K562 (cell line): ENCODE data around the gene ZNRF2. TPM values are rescaled to one million over a fixed set of nuclear protein-coding genes. Genes with fewer than 3 reads are reported as not detected.
A peak's percentile ranks its signal among the peaks of the same experiment; 100 is the strongest.

ENCODE experiments used
- microRNA counts: library from miRNA; unstranded; fragments of <30 nt; microRNA quantifications from one replicate; lab custom pipeline; 2016
- microRNA-seq: library from miRNA; unstranded; fragments of <30 nt; microRNA quantifications from one replicate; pipeline ENCODE4, GENCODE V29; 2018; ENCODE audit warnings: borderline microRNAs expressed
- polyA plus RNA-seq, 8 experiments: library from polyadenylated mRNA; depleted of rRNA in 4 of 8; stranded (reverse) in 5 of 8; unstranded in 3 of 8; fragments of >200 nt; fragmentation: Nextera tagmentation in 2 of 8; fragmentation: Illumina TruSeq in 1 of 8; extraction: Ambion mirVana in 2 of 8; extraction: Trizol in 1 of 8; gene quantifications; 2 replicates each; pipeline versions ENCODE4 v1.2.1 to v1.2.3, GENCODE V29; 2011 to 2014; ENCODE audit warnings: inconsistent platforms in 1 of 8, missing spikeins in 1 of 8
- small RNA-seq: library from RNA; depleted of rRNA; stranded (forward); fragments of <200 nt; gene quantifications from one replicate; pipeline ENCODE3, GENCODE V24; 2014
- total RNA-seq, 7 experiments: library from RNA; depleted of rRNA in 6 of 7; stranded (reverse); fragments of >200 nt in 6 of 7; fragmentation: Illumina TruSeq in 2 of 7; extraction: Trizol in 2 of 7; gene quantifications; 2 replicates each; pipeline versions ENCODE4 v1.2.1 to v1.2.3, GENCODE V29; 2011 to 2021; ENCODE audit warnings: low replicate concordance in 1 of 7

Gene ZNRF2
- total and polyA plus RNA-seq, 9 of the 15 experiments (the other 6 are each of a cell fraction or from before 2014, with no cell fraction given), result 1.1 to 13.9 (median 5.5) TPM

MicroRNAs encoded within 50 kb of the gene (microRNA counts, 767-probe panel; counts per million panel counts)
- 1,779 counts per million, percentile 46 among the panel's probes with 10 or more counts for microRNA hsa-miR-550a-5p (lab: Ali Mortazavi, UCI)
- microRNA hsa-miR-550b-3p (lab: Ali Mortazavi, UCI), result 2,226 counts per million, percentile 56 among the panel's probes with 10 or more counts

Small RNAs within 50 kb of the gene (microRNA-seq; reads per million reads assigned to microRNA genes)
- gene MIR550A1 (not detected), gene MIR550B1 (not detected)

Small RNAs within 50 kb of the gene (small RNA-seq; reads per million reads assigned to genes)
- not detected for gene MIR550A1

Other genes with a start within 250 kb of the ZNRF2 start
- 8.8 and 10.0 TPM in 2 replicates for gene MTURN, start 149.6 kb upstream of the ZNRF2 start, total RNA-seq (2014; rRNA removed)
- 6.4 and 7.8 TPM in 2 replicates for gene MTURN, start 149.6 kb upstream of the ZNRF2 start, total RNA-seq (2014; rRNA removed; fragmentation: Illumina TruSeq; extraction: Trizol)
- gene MTURN, start 149.6 kb upstream of the ZNRF2 start, total RNA-seq (2015; rRNA removed; fragmentation: Illumina TruSeq; extraction: Trizol), result 1.4 and 1.6 TPM in 2 replicates
- 5.0 and 7.7 TPM in 2 replicates for gene MTURN, start 149.6 kb upstream of the ZNRF2 start, total RNA-seq (2021)
- gene MTURN, start 149.6 kb upstream of the ZNRF2 start, polyA plus RNA-seq (2011; rRNA removed), result 9.2 and 14.8 TPM in 2 replicates
- gene MTURN, start 149.6 kb upstream of the ZNRF2 start, polyA plus RNA-seq (2014; fragmentation: Illumina TruSeq; extraction: Trizol), result 5.3 TPM in 2 replicates
- gene MTURN, start 149.6 kb upstream of the ZNRF2 start, polyA plus RNA-seq (2014; fragmentation: Nextera tagmentation; extraction: Ambion mirVana), result 1 to 10 TPM in 1 of 2 experiments, under 1 TPM in 1; 0.94 to 1.0 TPM
- gene MTURN, start 149.6 kb upstream of the ZNRF2 start, polyA plus RNA-seq (2014; rRNA removed), result 6.5 and 8.0 TPM in 2 replicates
- 3.7 and 3.9 TPM in 2 replicates for gene NOD1, start 194.2 kb downstream of the ZNRF2 start, total RNA-seq (2014; rRNA removed)
- 4.4 and 4.5 TPM in 2 replicates for gene NOD1, start 194.2 kb downstream of the ZNRF2 start, total RNA-seq (2014; rRNA removed; fragmentation: Illumina TruSeq; extraction: Trizol)
- gene NOD1, start 194.2 kb downstream of the ZNRF2 start, total RNA-seq (2015; rRNA removed; fragmentation: Illumina TruSeq; extraction: Trizol), result 4.7 and 5.3 TPM in 2 replicates
- 6.6 and 7.1 TPM in 2 replicates for gene NOD1, start 194.2 kb downstream of the ZNRF2 start, total RNA-seq (2021)
- 4.8 and 5.2 TPM in 2 replicates for gene NOD1, start 194.2 kb downstream of the ZNRF2 start, polyA plus RNA-seq (2011; rRNA removed)
- gene NOD1, start 194.2 kb downstream of the ZNRF2 start, polyA plus RNA-seq (2014; fragmentation: Illumina TruSeq; extraction: Trizol), result 4.2 and 4.8 TPM in 2 replicates
- gene NOD1, start 194.2 kb downstream of the ZNRF2 start, polyA plus RNA-seq (2014; fragmentation: Nextera tagmentation; extraction: Ambion mirVana), result 1 to 10 TPM in 1 of 2 experiments, under 1 TPM in 1; 0.34 to 1.1 TPM
- gene NOD1, start 194.2 kb downstream of the ZNRF2 start, polyA plus RNA-seq (2014; rRNA removed), result 5.6 and 5.9 TPM in 2 replicates
- 109 and 110 TPM in 2 replicates for gene GGCT, start 220.2 kb downstream of the ZNRF2 start, total RNA-seq (2014; rRNA removed)
- 157 and 168 TPM in 2 replicates for gene GGCT, start 220.2 kb downstream of the ZNRF2 start, total RNA-seq (2014; rRNA removed; fragmentation: Illumina TruSeq; extraction: Trizol)
- gene GGCT, start 220.2 kb downstream of the ZNRF2 start, total RNA-seq (2015; rRNA removed; fragmentation: Illumina TruSeq; extraction: Trizol), result 119 and 136 TPM in 2 replicates
- gene GGCT, start 220.2 kb downstream of the ZNRF2 start, total RNA-seq (2021), result 97.1 and 98.3 TPM in 2 replicates
- 58.6 and 79.0 TPM in 2 replicates for gene GGCT, start 220.2 kb downstream of the ZNRF2 start, polyA plus RNA-seq (2011; rRNA removed)
- gene GGCT, start 220.2 kb downstream of the ZNRF2 start, polyA plus RNA-seq (2014; fragmentation: Illumina TruSeq; extraction: Trizol), result 127 and 133 TPM in 2 replicates
- 100 to 1,000 TPM; 285 to 349 TPM for gene GGCT, start 220.2 kb downstream of the ZNRF2 start, polyA plus RNA-seq (2014; fragmentation: Nextera tagmentation; extraction: Ambion mirVana)
- 174 and 176 TPM in 2 replicates for gene GGCT, start 220.2 kb downstream of the ZNRF2 start, polyA plus RNA-seq (2014; rRNA removed)